Amygdala (tissue), 56 donors: Measurements from ENCODE around the gene SNX9.
"Not testable (repeated sequence)": the region's sequence is repeated elsewhere in the genome, so short reads cannot be mapped to it uniquely, and the experiment has no call there.

Experiments
- DNase-seq, 56 donors: peaks; one replicate each; lab custom pipeline; 2025; lab: John Stamatoyannopoulos, UW

The SNX9 gene

GRCh38 chr6:157944983-157945931, 122.2 kb downstream of the SNX9 start:
- no peak for DNase-seq

GRCh38 chr6:157946053-157946617, 123.1 kb downstream of the SNX9 start:
- no peak for DNase-seq

- DNase-seq = peak in 14 of 56 donors; percentile 12 to 67 (median 40)
Measured at GRCh38 chr6:157946865-157947532, 124.0 kb downstream of the SNX9 start.

- not testable (repeated sequence) for DNase-seq
Measured at GRCh38 chr6:157950899-157951298, 127.9 kb downstream of the SNX9 start.

GRCh38 chr6:157951828-157952227, 128.8 kb downstream of the SNX9 start:
- DNase-seq = no peak

- DNase-seq = no peak
Measured at GRCh38 chr6:157952861-157953351, 129.9 kb downstream of the SNX9 start.

GRCh38 chr6:157953580-157954091, 130.6 kb downstream of the SNX9 start:
- DNase-seq = no peak

GRCh38 chr6:157954150-157955117, 131.4 kb downstream of the SNX9 start:
- peak in 1 of 56 donors; percentile 19 for DNase-seq

GRCh38 chr6:157955675-157956074, 132.6 kb downstream of the SNX9 start:
- DNase-seq = no peak

- DNase-seq = no peak
Measured at GRCh38 chr6:157956171-157956730, 133.2 kb downstream of the SNX9 start.

GRCh38 chr6:157959451-157960227, 136.6 kb downstream of the SNX9 start:
- no peak for DNase-seq

GRCh38 chr6:157961153-157961831, 138.2 kb downstream of the SNX9 start:
- DNase-seq = no peak

GRCh38 chr6:157961832-157962575, 139.0 kb downstream of the SNX9 start:
- DNase-seq = no peak

GRCh38 chr6:157962601-157963302, 139.7 kb downstream of the SNX9 start:
- no peak for DNase-seq

- no peak for DNase-seq
Measured at GRCh38 chr6:157964100-157964499, 141.1 kb downstream of the SNX9 start.

- no peak for DNase-seq
Measured at GRCh38 chr6:157965387-157965786, 142.3 kb downstream of the SNX9 start.

- no peak for DNase-seq
Measured at GRCh38 chr6:157966589-157966977, 143.5 kb downstream of the SNX9 start.
